HG03066 (cell line): ENCODE results near the gene SARDH.

Source experiments
- ATAC-seq: cut with Tn5 transposase; IDR thresholded peaks from one replicate; pipeline ENCODE4 v1.9.1; 2021; ENCODE audit warnings: low read depth; ENCODE audit not compliant: unreplicated experiment

Gene SARDH

GRCh38 chr9:133672503-133673257 lies 65.5 kb downstream of the SARDH start:
- no peak for ATAC-seq

GRCh38 chr9:133671371-133671770 lies 66.8 kb downstream of the SARDH start:
- ATAC-seq: no peak

GRCh38 chr9:133670466-133670865 lies 67.7 kb downstream of the SARDH start:
- ATAC-seq: no peak

- ATAC-seq: no peak
These were observed 68.9 kb downstream of the SARDH start for GRCh38 chr9:133669182-133669801.

- no peak for ATAC-seq
These were observed 70.2 kb downstream of the SARDH start for GRCh38 chr9:133667759-133668450.

GRCh38 chr9:133666845-133667244 lies 71.3 kb downstream of the SARDH start:
- ATAC-seq: no peak

- ATAC-seq: no peak
These were observed 71.8 kb downstream of the SARDH start for GRCh38 chr9:133666387-133666786.

- no peak for ATAC-seq
These were observed 72.6 kb downstream of the SARDH start for GRCh38 chr9:133665535-133665934.

GRCh38 chr9:133665096-133665495 lies 73.1 kb downstream of the SARDH start:
- no peak for ATAC-seq

GRCh38 chr9:133664173-133665050 lies 73.7 kb downstream of the SARDH start:
- no peak for ATAC-seq

GRCh38 chr9:133661846-133662540 lies 76.2 kb downstream of the SARDH start:
- ATAC-seq: no peak

GRCh38 chr9:133659516-133659915 lies 78.6 kb downstream of the SARDH start:
- no peak for ATAC-seq

- no peak for ATAC-seq
These were observed 79.4 kb downstream of the SARDH start for GRCh38 chr9:133658442-133659431.

- no peak for ATAC-seq
These were observed 81.0 kb downstream of the SARDH start for GRCh38 chr9:133657120-133657661.

- ATAC-seq: no peak
These were observed 81.7 kb downstream of the SARDH start for GRCh38 chr9:133656211-133657119.

GRCh38 chr9:133655701-133656100 lies 82.5 kb downstream of the SARDH start:
- no peak for ATAC-seq

- no peak for ATAC-seq
These were observed 83.2 kb downstream of the SARDH start for GRCh38 chr9:133654736-133655657.
